ENCODE data around the gene CCDC184.
"Not testable (repeated sequence)": the region's sequence is repeated elsewhere in the genome, so short reads cannot be mapped to it uniquely, and the experiment has no call there.

The CCDC184 gene

GRCh38 chr12:48203192-48203591, 19.7 kb downstream of the CCDC184 start, which contains the start of gene OR10AD1:
OR10AD1 (minus strand) TSS chr12:48203292; CDS start chr12:48203292, 0 bp downstream.
- no peak for DNase-seq (ENCODE audit: low read depth)

GRCh38 chr12:48209495-48209894, 26.1 kb downstream of the CCDC184 start:
- not testable (repeated sequence) for DNase-seq (ENCODE audit: low read depth)

- no peak for DNase-seq (ENCODE audit: low read depth)
Measured at GRCh38 chr12:48216785-48217184, 33.3 kb downstream of the CCDC184 start.

GRCh38 chr12:48219631-48220030, 36.2 kb downstream of the CCDC184 start:
- DNase-seq (ENCODE audit: low read depth), result no peak

GRCh38 chr12:48220701-48221100, 37.3 kb downstream of the CCDC184 start:
- no peak for DNase-seq (ENCODE audit: low read depth)

- DNase-seq (ENCODE audit: low read depth), result no peak
Measured at GRCh38 chr12:48221645-48222044, 38.2 kb downstream of the CCDC184 start.

DNA sequence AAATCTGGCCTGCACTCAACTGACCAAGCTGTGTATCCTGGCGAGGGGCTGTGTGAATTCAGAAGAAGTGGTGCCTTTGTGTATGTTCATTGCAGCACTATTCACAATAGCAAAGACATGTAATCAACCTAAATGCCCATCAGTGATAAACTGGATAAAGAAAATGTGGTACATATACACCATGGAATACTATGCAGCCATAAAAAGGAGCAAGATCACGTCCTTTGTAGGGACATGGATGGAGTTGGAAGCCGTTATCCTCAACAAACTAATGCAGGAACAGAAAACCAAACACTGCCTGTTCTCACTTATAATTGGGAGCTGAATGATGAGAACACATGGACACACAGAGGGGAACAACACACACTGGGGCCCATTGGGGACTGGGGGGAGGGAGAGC, 41.1 kb downstream of the CCDC184 start:
- not testable (repeated sequence) for DNase-seq (ENCODE audit: low read depth)

DNA sequence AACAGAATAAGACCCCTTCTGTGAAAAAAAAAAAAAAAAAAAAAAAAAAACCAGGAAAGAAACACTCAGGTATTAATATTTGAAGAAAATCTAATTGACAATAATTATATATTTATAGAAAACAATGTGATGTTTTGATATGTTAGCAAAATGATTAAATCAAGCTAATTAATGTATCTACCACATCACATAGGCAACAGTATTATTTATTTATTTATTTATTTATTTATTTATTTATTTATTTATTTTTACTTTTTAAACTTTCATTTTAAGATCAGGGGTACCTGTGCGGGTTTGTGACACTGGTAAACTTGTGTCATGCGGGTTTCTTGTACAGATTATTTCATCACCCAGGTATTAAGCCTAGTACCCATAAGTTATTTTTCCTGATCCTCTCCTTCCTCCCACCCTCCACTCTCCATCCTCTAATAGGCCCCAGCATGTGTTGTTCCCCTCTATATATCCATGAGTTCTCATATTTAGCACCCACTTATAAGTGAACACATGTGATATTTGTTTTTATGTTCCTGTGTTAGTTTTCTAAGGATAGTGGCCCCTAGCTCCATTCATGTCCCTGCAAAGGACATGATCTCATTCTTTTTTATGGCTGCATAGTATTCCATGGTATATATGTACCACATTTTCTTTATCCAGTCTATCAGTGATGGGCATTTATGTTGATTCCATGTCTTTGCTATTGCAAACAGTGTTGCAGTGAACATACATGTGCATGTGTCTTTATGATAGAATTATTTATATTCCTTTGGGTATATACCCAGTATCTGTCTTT, 47.9 kb downstream of the CCDC184 start:
- not testable (repeated sequence) for DNase-seq (ENCODE audit: low read depth)
